ENCODE data around the gene KIF3A. TPM values are rescaled to one million over a fixed set of nuclear protein-coding genes. Genes with fewer than 3 reads are reported as not detected.

Gene KIF3A
- total RNA-seq = 1 to 10 TPM in 1 of 2 donors, under 1 TPM in 1; 0.92 to 1.2 TPM
- polyA plus RNA-seq = under 1 TPM; 0.58 to 0.79 TPM

- Histone ChIP-seq H3K36me3 (ENCODE audit: control insufficient read depth in 4 of 4, insufficient read depth in 3 of 4, low read depth in 1 of 4, low read length in 3 of 4) (no peaks in the 10 kb centered on the region), H3K4me1 (ENCODE audit: control insufficient read depth in 4 of 4, insufficient read depth in 4 of 4, low read length in 3 of 4) (peaks cover 2 to 11% (median 7%) of the 10 kb centered on the region in 4 donors), H3K9me3 (ENCODE audit: control insufficient read depth in 4 of 4, low read length in 3 of 4) (no peaks in the 10 kb centered on the region), H3K9ac (ENCODE audit: low read depth in 1 of 2, low read length in 2 of 2) (no peak within 1 kb of the TSS), H3K27ac (ENCODE audit: low read depth in 1 of 2, low read length in 2 of 2) (peak within 1 kb of the TSS in 1 of 2 donors; percentile 49), H3K4me3 (ENCODE audit: low read depth in 1 of 3, low read length in 3 of 3) (peak within 1 kb of the TSS; percentile 79 to 93 (median 84)), H3K27me3 (ENCODE audit: control insufficient read depth in 4 of 4, insufficient read depth in 4 of 4, low read length in 3 of 4) (no peaks in the 10 kb centered on the region)
- DNase-seq (ENCODE audit: low spot score) = peak; percentile 96
- peak; percentile 9 to 23 for TF ChIP-seq RXRA (IDR thresholded peaks at IDR 0.05)
- peak; percentile 17 to 36 for TF ChIP-seq RAD21 (IDR thresholded peaks at IDR 0.05)
- peak in 1 of 2 donors; percentile 20 for TF ChIP-seq HNF4A (conservative IDR thresholded peaks at IDR 0.05)
- TF ChIP-seq GABPA (IDR thresholded peaks at IDR 0.05 in 1 of 2, conservative IDR thresholded peaks at IDR 0.05 in 1 of 2) = no peak
- TF ChIP-seq YY1 (IDR thresholded peaks at IDR 0.05) = peak; percentile 59
- peak; percentile 10 for TF ChIP-seq CTCF (IDR thresholded peaks at IDR 0.05; ENCODE audit: low read depth, low read length, missing input control)
- TF ChIP-seq JUND (IDR thresholded peaks at IDR 0.05) = no peak
- WGBS = 2% methylated on average over 81 of the region's 81 CpGs
These were observed at the start of gene KIF3A for GRCh38 chr5:132736853-132737833. Gene KIF3A, minus strand, starts transcription at chr5:132737546. Its CDS starts 127 bp downstream, at chr5:132737419.

GRCh38 chr5:132787076-132787475 is 49.7 kb upstream of the KIF3A start:
- 96% methylated on average over 1 of the region's 1 CpG for WGBS
- no peak overlapping the region for H3K4me3 ChIP-seq (ENCODE audit: low read depth in 1 of 3, low read length in 3 of 3)
- H3K9ac ChIP-seq (ENCODE audit: low read depth in 1 of 2, low read length in 2 of 2) = no peak overlapping the region
- no peaks in the 10 kb centered on the region for H3K9me3 ChIP-seq (ENCODE audit: control insufficient read depth in 4 of 4, low read length in 3 of 4)
- H3K36me3 ChIP-seq (ENCODE audit: control insufficient read depth in 4 of 4, insufficient read depth in 3 of 4, low read depth in 1 of 4, low read length in 3 of 4) = no peaks in the 10 kb centered on the region
- TF ChIP-seq FOXA2 (IDR thresholded peaks at IDR 0.05) = no peak
- no peak for TF ChIP-seq HNF4G (IDR thresholded peaks at IDR 0.05)
- no peak for TF ChIP-seq EGR1 (IDR thresholded peaks at IDR 0.05; ENCODE audit: low read depth in 2 of 2)
- no peak for TF ChIP-seq RXRA (IDR thresholded peaks at IDR 0.05)
- TF ChIP-seq YY1 (IDR thresholded peaks at IDR 0.05) = no peak
- TF ChIP-seq HNF4A (conservative IDR thresholded peaks at IDR 0.05) = no peak
- no peak for TF ChIP-seq ATF3 (IDR thresholded peaks at IDR 0.05)
- TF ChIP-seq, protein P1, sequence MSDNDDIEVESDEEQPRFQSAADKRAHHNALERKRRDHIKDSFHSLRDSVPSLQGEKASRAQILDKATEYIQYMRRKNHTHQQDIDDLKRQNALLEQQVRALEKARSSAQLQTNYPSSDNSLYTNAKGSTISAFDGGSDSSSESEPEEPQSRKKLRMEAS (IDR thresholded peaks at IDR 0.05) = no peak
- TF ChIP-seq SP1 (IDR thresholded peaks at IDR 0.05) = no peak
- DNase-seq (ENCODE audit: low spot score) = no peak
- no peaks in the 10 kb centered on the region for H3K27me3 ChIP-seq (ENCODE audit: control insufficient read depth in 4 of 4, insufficient read depth in 4 of 4, low read length in 3 of 4)
- peaks cover 0 to 26% (median 19%) of the 10 kb centered on the region in 4 donors for H3K4me1 ChIP-seq (ENCODE audit: control insufficient read depth in 4 of 4, insufficient read depth in 4 of 4, low read length in 3 of 4)
- H3K27ac ChIP-seq (ENCODE audit: low read depth in 1 of 2, low read length in 2 of 2) = no peak overlapping the region

GRCh38 chr5:132785864-132786263 is 48.5 kb upstream of the KIF3A start:
- no peak for DNase-seq (ENCODE audit: low spot score)
- TF ChIP-seq EGR1 (IDR thresholded peaks at IDR 0.05; ENCODE audit: low read depth in 2 of 2) (no peak), HNF4A (conservative IDR thresholded peaks at IDR 0.05) (no peak), SP1 (IDR thresholded peaks at IDR 0.05) (no peak), FOXA2 (IDR thresholded peaks at IDR 0.05) (no peak), TAF1 (conservative IDR thresholded peaks at IDR 0.05) (no peak), FOXA1 (IDR thresholded peaks at IDR 0.05) (no peak), JUND (IDR thresholded peaks at IDR 0.05) (no peak), HNF4G (IDR thresholded peaks at IDR 0.05) (no peak), RAD21 (IDR thresholded peaks at IDR 0.05) (no peak)
- TF ChIP-seq, protein P2, sequence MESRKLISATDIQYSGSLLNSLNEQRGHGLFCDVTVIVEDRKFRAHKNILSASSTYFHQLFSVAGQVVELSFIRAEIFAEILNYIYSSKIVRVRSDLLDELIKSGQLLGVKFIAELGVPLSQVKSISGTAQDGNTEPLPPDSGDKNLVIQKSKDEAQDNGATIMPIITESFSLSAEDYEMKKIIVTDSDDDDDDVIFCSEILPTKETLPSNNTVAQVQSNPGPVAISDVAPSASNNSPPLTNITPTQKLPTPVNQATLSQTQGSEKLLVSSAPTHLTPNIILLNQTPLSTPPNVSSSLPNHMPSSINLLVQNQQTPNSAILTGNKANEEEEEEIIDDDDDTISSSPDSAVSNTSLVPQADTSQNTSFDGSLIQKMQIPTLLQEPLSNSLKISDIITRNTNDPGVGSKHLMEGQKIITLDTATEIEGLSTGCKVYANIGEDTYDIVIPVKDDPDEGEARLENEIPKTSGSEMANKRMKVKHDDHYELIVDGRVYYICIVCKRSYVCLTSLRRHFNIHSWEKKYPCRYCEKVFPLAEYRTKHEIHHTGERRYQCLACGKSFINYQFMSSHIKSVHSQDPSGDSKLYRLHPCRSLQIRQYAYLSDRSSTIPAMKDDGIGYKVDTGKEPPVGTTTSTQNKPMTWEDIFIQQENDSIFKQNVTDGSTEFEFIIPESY (IDR thresholded peaks at IDR 0.05) = no peak
- no peak overlapping the region for H3K4me3 ChIP-seq (ENCODE audit: low read depth in 1 of 3, low read length in 3 of 3)
- no peak overlapping the region for H3K9ac ChIP-seq (ENCODE audit: low read depth in 1 of 2, low read length in 2 of 2)
- H3K27ac ChIP-seq (ENCODE audit: low read depth in 1 of 2, low read length in 2 of 2) = no peak overlapping the region
- H3K4me1 ChIP-seq (ENCODE audit: control insufficient read depth in 4 of 4, insufficient read depth in 4 of 4, low read length in 3 of 4) = peaks cover 0 to 26% (median 19%) of the 10 kb centered on the region in 4 donors
- H3K27me3 ChIP-seq (ENCODE audit: control insufficient read depth in 4 of 4, insufficient read depth in 4 of 4, low read length in 3 of 4) = no peaks in the 10 kb centered on the region
- H3K9me3 ChIP-seq (ENCODE audit: control insufficient read depth in 4 of 4, low read length in 3 of 4) = no peaks in the 10 kb centered on the region
- 93% methylated on average over 4 of the region's 4 CpGs for WGBS
- H3K36me3 ChIP-seq (ENCODE audit: control insufficient read depth in 4 of 4, insufficient read depth in 3 of 4, low read depth in 1 of 4, low read length in 3 of 4) = no peaks in the 10 kb centered on the region

Measured in liver (tissue), 9 donors.